Activated CD8-positive, alpha-beta T cell treated with anti-CD3 and anti-CD28 coated beads for 36 hours (primary cell): ENCODE data around the gene PHPT1. TPM values are rescaled to one million over a fixed set of nuclear protein-coding genes. Genes with fewer than 3 reads are reported as not detected.
A peak's percentile ranks its signal among the peaks of the same experiment; 100 is the strongest.
"Not testable (repeated sequence)": the region's sequence is repeated elsewhere in the genome, so short reads cannot be mapped to it uniquely, and the experiment has no call there.

Source experiments
- ATAC-seq: fragments of 200-7000 bp; cut with Tn5 transposase; one replicate; pipeline ENCODE4 v1.10.0; 2021; ENCODE audit warnings: mild to moderate bottlenecking, moderate library complexity
- CTCF ChIA-PET: fragments of 350-600 bp; sonication (Branson Sonifier 250); formaldehyde crosslinking; loops from one replicate; lab custom pipeline; 2021; ENCODE audit warnings: antibody characterized with exemption; lab: Charles Lee
- POLR2A ChIA-PET: fragments of 350-600 bp; sonication (Branson Sonifier 250); formaldehyde crosslinking; loops from one replicate; lab custom pipeline; 2021; ENCODE audit warnings: antibody characterized with exemption; lab: Charles Lee
- DNase-seq: peaks from one replicate; pipeline ENCODE4 v3.0.0-alpha.2; 2020
- H3K27ac Mint-ChIP-seq: one replicate; pipeline ENCODE4 v1.8.0; 2021; ENCODE audit warnings: mild to moderate bottlenecking, mixed read lengths
- H3K27me3 Mint-ChIP-seq: one replicate; pipeline ENCODE4 v1.8.0; 2021; ENCODE audit warnings: mixed read lengths
- H3K36me3 Mint-ChIP-seq: one replicate; pipeline ENCODE4 v1.8.0; 2021; ENCODE audit warnings: low read depth, mixed read lengths
- H3K4me1 Mint-ChIP-seq: one replicate; pipeline ENCODE4 v1.8.0; 2021; ENCODE audit warnings: low read depth, mixed read lengths
- H3K4me3 Mint-ChIP-seq: one replicate; pipeline ENCODE4 v1.8.0; 2021; ENCODE audit warnings: mild to moderate bottlenecking, moderate library complexity, mixed read lengths
- H3K9me3 Mint-ChIP-seq: one replicate; pipeline ENCODE4 v1.8.0; 2021; ENCODE audit warnings: mixed read lengths
- CTCF ChIP-seq: fragments of 200-600 bp; IDR thresholded peaks from one replicate; pipeline ENCODE4 v1.8.0; 2022; ENCODE audit warnings: antibody characterized with exemption, mild to moderate bottlenecking
- intact Hi-C: fragments of 100-400 bp; cut with micrococcal nuclease; formaldehyde crosslinking; loops from one replicate; pipeline ENCODE4 v1.10.0; 2022
- total RNA-seq, 2 experiments: library from RNA; stranded (reverse); gene quantifications; one replicate each; pipeline ENCODE4 v1.2.3, GENCODE V29; 2021

Gene PHPT1
- total RNA-seq, 2 experiments from 2014 or later: 123 to 124 TPM

- POLR2A ChIA-PET: interaction anchor here (0.7 to 1.0 kb wide), 2 partner anchors 9 to 20 kb away, joined by 3 read pairs; no protein-coding TSS in a partner anchor
- Mint-ChIP-seq H3K9me3 (no peaks in the 10 kb centered on the region), H3K4me1 (peaks cover 10% of the 10 kb centered on the region), H3K4me3 (peak overlapping the region; percentile 77), H3K27me3 (no peaks in the 10 kb centered on the region), H3K27ac (peak overlapping the region; percentile 73), H3K36me3 (peaks cover 15% of the 10 kb centered on the region)
- no peak for TF ChIP-seq CTCF
- no peak for DNase-seq
- no peak for ATAC-seq
- intact Hi-C loops: no loop called here
- CTCF ChIA-PET: no interaction called here
Measured at GRCh38 chr9:136865041-136865767, 16.0 kb downstream of the PHPT1 start.

GRCh38 chr9:136865768-136866103, 16.5 kb downstream of the PHPT1 start:
- intact Hi-C loops: no loop called here
- Mint-ChIP-seq H3K27me3 (no peaks in the 10 kb centered on the region), H3K27ac (peak overlapping the region; percentile 73), H3K4me3 (peak overlapping the region; percentile 77), H3K36me3 (peaks cover 15% of the 10 kb centered on the region), H3K4me1 (peaks cover 10% of the 10 kb centered on the region), H3K9me3 (no peaks in the 10 kb centered on the region)
- ATAC-seq: peak; percentile 17
- no peak for TF ChIP-seq CTCF
- CTCF ChIA-PET: no interaction called here
- POLR2A ChIA-PET: interaction anchor here (0.6 to 1.5 kb wide), 3 partner anchors 16 to 125 kb away, joined by 3 to 4 read pairs (median 3); no protein-coding TSS in a partner anchor
- DNase-seq: no peak

- ChIA-PET POLR2A (interaction anchor here (1.2 to 2.0 kb wide), 4 partner anchors 14 to 20 kb away, joined by 3 to 6 read pairs (median 4); partner anchors contain the start of gene TRAF2), CTCF (interaction anchor here (1.2 to 1.8 kb wide), 2 partner anchors 24 to 75 kb away, joined by 3 to 5 read pairs; partner anchors contain the start of gene AJM1)
- ATAC-seq, H3K4me1 Mint-ChIP-seq, intact Hi-C loops, H3K27me3 Mint-ChIP-seq, H3K9me3 Mint-ChIP-seq, DNase-seq: not testable (repeated sequence)
- Mint-ChIP-seq H3K4me3 (peak overlapping the region; percentile 69), H3K36me3 (peaks cover 15% of the 10 kb centered on the region), H3K27ac (peak overlapping the region; percentile 82)
Measured at GRCh38 chr9:136866898-136867421, 17.8 kb downstream of the PHPT1 start.

GRCh38 chr9:136867480-136867879, 18.3 kb downstream of the PHPT1 start:
- H3K27ac Mint-ChIP-seq: peak overlapping the region; percentile 66
- peaks cover 10% of the 10 kb centered on the region for H3K4me1 Mint-ChIP-seq
- ChIA-PET CTCF (interaction anchor here (1.2 to 1.8 kb wide), 2 partner anchors 25 to 75 kb away, joined by 3 to 5 read pairs; partner anchors contain the start of gene AJM1), POLR2A (interaction anchor here (0.9 to 2.0 kb wide), 3 partner anchors 8 to 15 kb away, joined by 3 to 6 read pairs (median 5); no protein-coding TSS in a partner anchor)
- no peaks in the 10 kb centered on the region for H3K27me3 Mint-ChIP-seq
- intact Hi-C loops: no loop called here
- ATAC-seq: no peak
- no peak for TF ChIP-seq CTCF
- H3K4me3 Mint-ChIP-seq: peak overlapping the region; percentile 69
- peaks cover 15% of the 10 kb centered on the region for H3K36me3 Mint-ChIP-seq
- no peak for DNase-seq
- peaks cover under 1% of the 10 kb centered on the region for H3K9me3 Mint-ChIP-seq

GRCh38 chr9:136867917-136868316, 18.7 kb downstream of the PHPT1 start:
- ATAC-seq: no peak
- Mint-ChIP-seq H3K36me3 (peaks cover 14% of the 10 kb centered on the region), H3K27ac (peak overlapping the region; percentile 66), H3K27me3 (no peaks in the 10 kb centered on the region), H3K4me1 (peaks cover 10% of the 10 kb centered on the region), H3K9me3 (peaks cover 3% of the 10 kb centered on the region), H3K4me3 (peak overlapping the region; percentile 69)
- no peak for DNase-seq
- ChIA-PET CTCF (interaction anchor here (1.2 to 1.8 kb wide), 2 partner anchors 25 to 75 kb away, joined by 3 to 5 read pairs; partner anchors contain the start of gene AJM1), POLR2A (interaction anchor here (0.9 to 2.0 kb wide), 3 partner anchors 9 to 14 kb away, joined by 3 to 6 read pairs (median 5); no protein-coding TSS in a partner anchor)
- TF ChIP-seq CTCF: no peak
- intact Hi-C loops: no loop called here
